Fibroblast of lung (primary cell): ENCODE data around the gene RAB36. TPM values are rescaled to one million over a fixed set of nuclear protein-coding genes. Genes with fewer than 3 reads are reported as not detected.
A peak's percentile ranks its signal among the peaks of the same experiment; 100 is the strongest.

Source experiments
- DNase-seq, 2 donors: peaks; one replicate each; pipeline versions ENCODE4 v3.0.0 to v3.0.0-alpha.2; 2010; ENCODE audit warnings: low read depth in 2 of 2
- H2AFZ ChIP-seq: 2 replicates; pipeline ENCODE4 v1.5.1; 2012; ENCODE audit warnings: low read length, control low read depth, inconsistent platforms
- H3K27ac ChIP-seq: 2 replicates; pipeline ENCODE4 v1.5.1; 2011; ENCODE audit warnings: low read length, control low read depth; ENCODE audit not compliant: insufficient read depth
- H3K27me3 ChIP-seq: 2 replicates; pipeline ENCODE4 v1.5.1; 2011; ENCODE audit warnings: mild to moderate bottlenecking, low read length; ENCODE audit not compliant: control insufficient read depth, insufficient read depth
- H3K36me3 ChIP-seq: 2 replicates; pipeline ENCODE4 v1.5.1; 2011; ENCODE audit warnings: low read length; ENCODE audit not compliant: control insufficient read depth, insufficient read depth
- H3K4me1 ChIP-seq: 2 replicates; pipeline ENCODE4 v1.5.1; 2011; ENCODE audit warnings: low read length; ENCODE audit not compliant: control insufficient read depth, insufficient read depth; ENCODE audit errors: extremely low read depth
- H3K4me2 ChIP-seq: 2 replicates; pipeline ENCODE4 v1.5.1; 2011; ENCODE audit warnings: low read length, control low read depth; ENCODE audit not compliant: insufficient read depth; ENCODE audit errors: extremely low read depth
- H3K4me3 ChIP-seq, 4 experiments: fragments of 200-600 bp in 1 of 4; sonication (generic) in 1 of 4; replicated peaks in 1 of 4; 2 replicates each; pipeline ENCODE4 v1.5.1; 2011 to 2016; ENCODE audit warnings: low read length in 4 of 4, low read depth in 3 of 4, mild to moderate bottlenecking in 3 of 4, control low read depth in 2 of 4, inconsistent platforms in 1 of 4, mixed read lengths in 1 of 4; ENCODE audit not compliant: insufficient read depth in 1 of 4; ENCODE audit errors: control extremely low read depth in 1 of 4
- H3K79me2 ChIP-seq: 2 replicates; pipeline ENCODE4 v1.5.1; 2012; ENCODE audit warnings: mild to moderate bottlenecking, low read length, inconsistent platforms; ENCODE audit not compliant: control insufficient read depth, insufficient read depth
- H3K9ac ChIP-seq: 2 replicates; pipeline ENCODE4 v1.5.1; 2011; ENCODE audit warnings: mild to moderate bottlenecking, low read length, control low read depth; ENCODE audit not compliant: insufficient read depth
- H3K9me3 ChIP-seq: 2 replicates; pipeline ENCODE4 v1.5.1; 2012; ENCODE audit warnings: low read depth, low read length; ENCODE audit not compliant: control insufficient read depth, insufficient read depth
- H4K20me1 ChIP-seq: 2 replicates; pipeline ENCODE4 v1.5.1; 2011; ENCODE audit warnings: low read length; ENCODE audit not compliant: control insufficient read depth, insufficient read depth; ENCODE audit errors: extremely low read depth
- CTCF ChIP-seq, 2 donors: IDR thresholded peaks in 1 of 2; conservative IDR thresholded peaks in 1 of 2; 1 replicate in 1 of 2; 2 replicates in 1 of 2; pipeline ENCODE4 v1.5.1; 2011 to 2012; ENCODE audit warnings: low read length in 2 of 2, control low read depth in 1 of 2, inconsistent platforms in 1 of 2, low read depth in 1 of 2, mild to moderate bottlenecking in 1 of 2
- EZH2 ChIP-seq: IDR thresholded peaks from 2 replicates; pipeline ENCODE4 v1.5.1; 2012; ENCODE audit warnings: low read length, control low read depth, mild to moderate bottlenecking; ENCODE audit errors: missing control alignments
- polyA plus RNA-seq, 2 donors: library from polyadenylated mRNA; depleted of rRNA in 1 of 2; stranded (reverse) in 1 of 2; unstranded in 1 of 2; fragments of >200 nt; gene quantifications; 2 replicates each; pipeline ENCODE4 v1.2.1, GENCODE V29; 2011 to 2012; ENCODE audit warnings: missing spikeins in 1 of 2
- total RNA-seq: library from RNA; depleted of rRNA; stranded (reverse); fragments of >200 nt; gene quantifications from 2 replicates; pipeline ENCODE4 v1.2.1, GENCODE V29; 2014

The RAB36 gene
- total and polyA plus RNA-seq, 2 donors (not counting 1 experiment from before 2014, with no cell fraction given), result 2.5 to 3.7 TPM

- no peak overlapping the region for H3K27ac ChIP-seq
- peak overlapping the region; percentile 47 to 72 (median 52) for H3K4me3 ChIP-seq
- no peak overlapping the region for H2AFZ ChIP-seq
- DNase-seq, result peak; percentile 59 to 80
- peak overlapping the region; percentile 85 for H3K4me2 ChIP-seq
- H3K4me1 ChIP-seq, result peaks cover 9% of the 10 kb centered on the region
- H3K36me3 ChIP-seq, result no peaks in the 10 kb centered on the region
- H4K20me1 ChIP-seq, result no peaks in the 10 kb centered on the region
- no peak overlapping the region for H3K9ac ChIP-seq
- H3K79me2 ChIP-seq, result peaks cover 33% of the 10 kb centered on the region
- H3K9me3 ChIP-seq, result no peaks in the 10 kb centered on the region
- TF ChIP-seq CTCF (conservative IDR thresholded peaks at IDR 0.05 in 1 of 2, IDR thresholded peaks at IDR 0.05 in 1 of 2; ENCODE audit: low read depth in 1 of 2, low read length in 2 of 2) (no peak), EZH2 (no peak)
- H3K27me3 ChIP-seq, result no peaks in the 10 kb centered on the region
These were observed 37.9 kb downstream of the RAB36 start for GRCh38 chr22:23183061-23183698.

- Histone ChIP-seq H2AFZ (no peak overlapping the region), H3K27ac (no peak overlapping the region), H3K4me1 (peaks cover 9% of the 10 kb centered on the region), H3K36me3 (no peaks in the 10 kb centered on the region), H3K4me3 (peak overlapping the region in 1 of 4 experiments; percentile 72), H4K20me1 (no peaks in the 10 kb centered on the region), H3K9ac (no peak overlapping the region), H3K27me3 (no peaks in the 10 kb centered on the region), H3K4me2 (no peak overlapping the region), H3K79me2 (peaks cover 36% of the 10 kb centered on the region), H3K9me3 (no peaks in the 10 kb centered on the region)
- TF ChIP-seq EZH2 (no peak), CTCF (conservative IDR thresholded peaks at IDR 0.05 in 1 of 2, IDR thresholded peaks at IDR 0.05 in 1 of 2; ENCODE audit: low read depth in 1 of 2, low read length in 2 of 2) (no peak)
- no peak for DNase-seq
These were observed 39.0 kb downstream of the RAB36 start for GRCh38 chr22:23184100-23184763.

- Histone ChIP-seq H3K9me3 (no peaks in the 10 kb centered on the region), H3K27ac (no peak overlapping the region), H3K4me3 (no peak overlapping the region), H3K36me3 (no peaks in the 10 kb centered on the region), H3K4me2 (no peak overlapping the region), H3K4me1 (peaks cover 7% of the 10 kb centered on the region), H3K79me2 (peaks cover 36% of the 10 kb centered on the region), H2AFZ (no peak overlapping the region), H3K9ac (no peak overlapping the region), H3K27me3 (no peaks in the 10 kb centered on the region), H4K20me1 (no peaks in the 10 kb centered on the region)
- TF ChIP-seq CTCF (conservative IDR thresholded peaks at IDR 0.05 in 1 of 2, IDR thresholded peaks at IDR 0.05 in 1 of 2; ENCODE audit: low read depth in 1 of 2, low read length in 2 of 2), result no peak
- no peak for TF ChIP-seq EZH2
- DNase-seq, result no peak
These were observed 39.5 kb downstream of the RAB36 start for GRCh38 chr22:23184764-23185113.
